SJCRH30 (cell line): Measurements from ENCODE around the gene LRIT1. TPM values are rescaled to one million over a fixed set of nuclear protein-coding genes. Genes with fewer than 3 reads are reported as not detected.
A peak's percentile ranks its signal among the peaks of the same experiment; 100 is the strongest.

Experiments used
- DNase-seq, 2 experiments: peaks; one replicate each; pipeline ENCODE4 v3.0.0-alpha.2; 2015 to 2020
- H3K27ac ChIP-seq: fragments of 250-450 bp; sonication (Bioruptor Pico); 2 replicates; pipeline ENCODE4 v1.5.1; 2020; ENCODE audit warnings: mild to moderate bottlenecking, moderate library complexity
- H3K27me3 ChIP-seq: fragments of 250-450 bp; sonication (Bioruptor Pico); 2 replicates; pipeline ENCODE4 v1.5.1; 2020; ENCODE audit warnings: mild to moderate bottlenecking, moderate library complexity
- H3K36me3 ChIP-seq: fragments of 250-450 bp; sonication (Bioruptor Pico); 2 replicates; pipeline ENCODE4 v1.5.1; 2020; ENCODE audit warnings: mild to moderate bottlenecking, moderate library complexity
- H3K4me1 ChIP-seq: fragments of 250-450 bp; sonication (Bioruptor Pico); 2 replicates; pipeline ENCODE4 v1.5.1; 2020; ENCODE audit warnings: mild to moderate bottlenecking, moderate library complexity
- H3K4me3 ChIP-seq: fragments of 250-450 bp; sonication (Bioruptor Pico); 2 replicates; pipeline ENCODE4 v1.5.1; 2020; ENCODE audit warnings: mild to moderate bottlenecking, moderate library complexity
- H3K9me3 ChIP-seq: fragments of 250-450 bp; sonication (Bioruptor Pico); replicated peaks from 2 replicates; pipeline ENCODE4 v1.5.1; 2020; ENCODE audit warnings: mild to moderate bottlenecking, moderate library complexity
- total RNA-seq: library from RNA; depleted of rRNA; stranded (reverse); fragments of >200 nt; shearing (Covaris generic); gene quantifications from 2 replicates; pipeline ENCODE4 v1.2.3, GENCODE V29; 2014

Gene LRIT1
- total RNA-seq, 1 experiment from 2014 or later, result not detected

- H3K36me3 ChIP-seq, result no peaks in the 10 kb centered on the region
- no peaks in the 10 kb centered on the region for H3K27me3 ChIP-seq
- H3K4me3 ChIP-seq, result no peak overlapping the region
- H3K4me1 ChIP-seq, result no peaks in the 10 kb centered on the region
- no peaks in the 10 kb centered on the region for H3K9me3 ChIP-seq
- no peak for DNase-seq
- H3K27ac ChIP-seq, result no peak overlapping the region
These were observed 29.8 kb downstream of the LRIT1 start for GRCh38 chr10:84211566-84211965.

GRCh38 chr10:84208023-84208422 lies 33.3 kb downstream of the LRIT1 start:
- no peaks in the 10 kb centered on the region for H3K27me3 ChIP-seq
- H3K4me1 ChIP-seq, result no peaks in the 10 kb centered on the region
- no peaks in the 10 kb centered on the region for H3K9me3 ChIP-seq
- DNase-seq, result no peak
- H3K27ac ChIP-seq, result no peak overlapping the region
- H3K4me3 ChIP-seq, result no peak overlapping the region
- H3K36me3 ChIP-seq, result no peaks in the 10 kb centered on the region

GRCh38 chr10:84205853-84206525 lies 35.4 kb downstream of the LRIT1 start:
- Histone ChIP-seq H3K27ac (no peak overlapping the region), H3K4me1 (no peaks in the 10 kb centered on the region), H3K9me3 (no peaks in the 10 kb centered on the region), H3K4me3 (no peak overlapping the region), H3K27me3 (no peaks in the 10 kb centered on the region), H3K36me3 (no peaks in the 10 kb centered on the region)
- DNase-seq, result no peak

GRCh38 chr10:84205049-84205852 lies 36.1 kb downstream of the LRIT1 start:
- Histone ChIP-seq H3K9me3 (no peaks in the 10 kb centered on the region), H3K36me3 (no peaks in the 10 kb centered on the region), H3K27me3 (no peaks in the 10 kb centered on the region), H3K4me1 (no peaks in the 10 kb centered on the region), H3K4me3 (no peak overlapping the region), H3K27ac (no peak overlapping the region)
- DNase-seq, result peak; percentile 12 to 41

- H3K4me3 ChIP-seq, result no peak overlapping the region
- H3K27me3 ChIP-seq, result no peaks in the 10 kb centered on the region
- H3K9me3 ChIP-seq, result no peaks in the 10 kb centered on the region
- H3K4me1 ChIP-seq, result no peaks in the 10 kb centered on the region
- no peak overlapping the region for H3K27ac ChIP-seq
- H3K36me3 ChIP-seq, result no peaks in the 10 kb centered on the region
- DNase-seq, result no peak
These were observed 36.7 kb downstream of the LRIT1 start for GRCh38 chr10:84204610-84205009.

GRCh38 chr10:84204122-84204521 lies 37.2 kb downstream of the LRIT1 start:
- Histone ChIP-seq H3K27ac (no peak overlapping the region), H3K4me3 (no peak overlapping the region), H3K27me3 (no peaks in the 10 kb centered on the region)

GRCh38 chr10:84202349-84202748 lies 39.0 kb downstream of the LRIT1 start:
- Histone ChIP-seq H3K4me1 (no peaks in the 10 kb centered on the region), H3K27ac (no peak overlapping the region), H3K27me3 (no peaks in the 10 kb centered on the region), H3K36me3 (no peaks in the 10 kb centered on the region), H3K9me3 (no peaks in the 10 kb centered on the region), H3K4me3 (no peak overlapping the region)
- DNase-seq, result no peak

More at GRCh38 chr10:84204122-84204521, 37.2 kb downstream of the LRIT1 start:
- no peaks in the 10 kb centered on the region for H3K9me3 ChIP-seq
- H3K36me3 ChIP-seq, result no peaks in the 10 kb centered on the region
- H3K4me1 ChIP-seq, result no peaks in the 10 kb centered on the region
- DNase-seq, result no peak

GRCh38 chr10:84201682-84202081 lies 39.7 kb downstream of the LRIT1 start:
- no peak overlapping the region for H3K27ac ChIP-seq
- H3K9me3 ChIP-seq, result no peaks in the 10 kb centered on the region
- H3K36me3 ChIP-seq, result no peaks in the 10 kb centered on the region
- DNase-seq, result no peak
- H3K4me3 ChIP-seq, result no peak overlapping the region
- H3K4me1 ChIP-seq, result no peaks in the 10 kb centered on the region
- H3K27me3 ChIP-seq, result no peaks in the 10 kb centered on the region

GRCh38 chr10:84201244-84201606 lies 40.1 kb downstream of the LRIT1 start:
- no peak for DNase-seq
- Histone ChIP-seq H3K9me3 (no peaks in the 10 kb centered on the region), H3K4me1 (no peaks in the 10 kb centered on the region), H3K27ac (no peak overlapping the region), H3K36me3 (no peaks in the 10 kb centered on the region), H3K27me3 (no peaks in the 10 kb centered on the region), H3K4me3 (no peak overlapping the region)

GRCh38 chr10:84200537-84201243 lies 40.7 kb downstream of the LRIT1 start:
- DNase-seq, result no peak
- Histone ChIP-seq H3K9me3 (no peaks in the 10 kb centered on the region), H3K27ac (no peak overlapping the region), H3K27me3 (no peaks in the 10 kb centered on the region), H3K36me3 (no peaks in the 10 kb centered on the region), H3K4me3 (no peak overlapping the region), H3K4me1 (no peaks in the 10 kb centered on the region)

- H3K4me3 ChIP-seq, result no peak overlapping the region
- H3K9me3 ChIP-seq, result no peaks in the 10 kb centered on the region
- H3K36me3 ChIP-seq, result no peaks in the 10 kb centered on the region
- no peaks in the 10 kb centered on the region for H3K27me3 ChIP-seq
- no peak for DNase-seq
- H3K27ac ChIP-seq, result no peak overlapping the region
- no peaks in the 10 kb centered on the region for H3K4me1 ChIP-seq
These were observed 43.0 kb downstream of the LRIT1 start for GRCh38 chr10:84198206-84198915.

- no peak for DNase-seq
- Histone ChIP-seq H3K36me3 (no peaks in the 10 kb centered on the region), H3K4me3 (no peak overlapping the region), H3K9me3 (no peaks in the 10 kb centered on the region), H3K27me3 (no peaks in the 10 kb centered on the region), H3K4me1 (no peaks in the 10 kb centered on the region), H3K27ac (no peak overlapping the region)
These were observed 43.7 kb downstream of the LRIT1 start for GRCh38 chr10:84197643-84198042.

- H3K36me3 ChIP-seq, result no peaks in the 10 kb centered on the region
- no peaks in the 10 kb centered on the region for H3K9me3 ChIP-seq
- H3K4me1 ChIP-seq, result no peaks in the 10 kb centered on the region
- DNase-seq, result no peak
- no peak overlapping the region for H3K4me3 ChIP-seq
- H3K27ac ChIP-seq, result no peak overlapping the region
- H3K27me3 ChIP-seq, result no peaks in the 10 kb centered on the region
These were observed 44.4 kb downstream of the LRIT1 start for GRCh38 chr10:84196941-84197340.

GRCh38 chr10:84196083-84196482 lies 45.3 kb downstream of the LRIT1 start:
- no peak overlapping the region for H3K27ac ChIP-seq
- H3K4me1 ChIP-seq, result no peaks in the 10 kb centered on the region
- H3K27me3 ChIP-seq, result no peaks in the 10 kb centered on the region
- no peaks in the 10 kb centered on the region for H3K9me3 ChIP-seq
- no peaks in the 10 kb centered on the region for H3K36me3 ChIP-seq
- no peak overlapping the region for H3K4me3 ChIP-seq
- DNase-seq, result peak in 1 of 2 experiments; percentile 6
